ENCODE results near the gene PATE1.

DNA sequence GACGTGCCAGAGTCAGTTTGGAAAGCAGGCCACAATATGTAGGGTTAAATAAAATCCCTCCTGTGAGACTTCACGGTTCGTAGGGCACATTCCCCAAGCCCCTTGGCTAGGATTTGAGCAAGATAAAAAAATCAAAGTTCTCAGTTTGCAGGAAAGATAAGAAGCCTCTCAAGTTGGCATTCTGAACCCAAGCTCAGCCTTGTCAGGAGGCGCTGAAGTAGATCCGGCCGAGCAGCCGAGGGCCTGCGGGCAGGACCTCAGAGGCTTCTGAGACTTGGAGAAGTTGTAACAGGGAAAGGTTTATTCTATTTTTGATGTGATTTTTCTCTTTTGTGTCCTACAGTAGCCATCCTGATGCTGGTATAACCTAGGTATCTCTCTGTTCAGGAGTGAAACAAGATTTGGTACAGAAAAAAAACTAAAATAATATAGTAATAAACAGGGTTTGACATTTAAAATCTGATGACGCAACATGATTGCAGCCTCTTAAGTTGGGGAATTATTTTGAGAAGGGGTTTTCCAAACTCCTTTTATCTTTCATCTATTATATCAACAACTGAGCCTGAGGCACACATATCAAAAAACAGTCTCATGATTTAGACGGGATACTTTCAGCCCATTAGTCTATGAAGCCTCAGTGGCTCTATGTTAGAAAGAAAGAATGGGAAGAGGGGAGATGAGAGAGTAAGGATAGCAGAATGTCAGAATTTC, 22.4 kb downstream of the PATE1 start:
- TF ChIP-seq POLR2A (IDR thresholded peaks at IDR 0.05; ENCODE audit: low read depth, low read length) = no peak
- no peak for TF ChIP-seq FOS (IDR thresholded peaks at IDR 0.05; ENCODE audit: borderline replicate concordance, insufficient read depth, low read length)
- no peak for TF ChIP-seq CTCF (IDR thresholded peaks at IDR 0.05; ENCODE audit: extremely low read depth in 1 of 2, insufficient read depth in 1 of 2, low read depth in 1 of 2, low read length in 2 of 2)
- TF ChIP-seq MAX (IDR thresholded peaks at IDR 0.05; ENCODE audit: insufficient read depth, insufficient read length) = no peak
- TF ChIP-seq POLR2AphosphoS5 (IDR thresholded peaks at IDR 0.05; ENCODE audit: insufficient read depth, low read depth, low read length) = no peak
